CD4-positive, alpha-beta T cell treated with Interleukin-17A for 4 hours (primary cell): ENCODE results near the gene COMMD1.
"Not testable (repeated sequence)": the region's sequence is repeated elsewhere in the genome, so short reads cannot be mapped to it uniquely, and the experiment has no call there.

Experiments
- DNase-seq: peaks from one replicate; pipeline ENCODE4 v3.0.0-alpha.2; 2020; ENCODE audit warnings: mixed read lengths

COMMD1 gene

DNA sequence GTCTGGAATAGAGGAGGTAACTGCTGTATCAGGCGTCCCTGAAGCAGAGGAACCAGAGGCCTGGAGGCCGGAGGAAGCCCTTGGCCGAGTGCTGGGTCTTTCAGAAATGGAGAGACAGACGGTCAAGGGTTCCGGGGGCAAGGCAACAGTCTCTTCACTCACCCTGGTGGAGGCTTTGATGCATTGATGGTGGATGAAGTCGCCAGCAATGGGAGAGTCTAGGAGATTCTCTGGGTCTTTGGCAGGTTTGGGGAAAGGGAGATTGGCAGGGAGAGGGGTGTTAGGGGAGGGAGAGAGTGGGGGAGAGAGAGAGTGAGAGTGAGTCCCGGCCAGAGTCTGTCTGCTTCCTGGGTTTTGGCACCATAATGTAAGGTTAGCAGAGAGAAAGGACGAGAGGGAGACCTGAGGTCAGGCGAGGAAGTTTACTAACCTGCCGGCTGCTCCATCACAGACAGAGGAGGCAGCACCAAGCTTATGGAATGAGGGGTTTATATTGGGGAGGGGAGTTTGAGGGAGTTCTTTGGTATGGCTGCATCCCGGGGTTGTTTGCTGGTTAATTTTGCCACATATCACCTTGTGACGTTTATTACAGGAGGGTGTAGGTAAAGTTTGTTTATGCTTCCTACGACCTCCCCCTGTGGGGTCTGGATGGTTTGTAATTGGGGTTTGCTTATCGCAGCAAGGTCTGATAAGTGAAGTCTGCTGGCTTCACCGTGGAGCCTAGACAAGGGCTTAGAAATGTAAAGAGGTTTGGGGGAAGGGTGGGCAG lies 19.6 kb downstream of the COMMD1 start:
- DNase-seq, result no peak

DNA sequence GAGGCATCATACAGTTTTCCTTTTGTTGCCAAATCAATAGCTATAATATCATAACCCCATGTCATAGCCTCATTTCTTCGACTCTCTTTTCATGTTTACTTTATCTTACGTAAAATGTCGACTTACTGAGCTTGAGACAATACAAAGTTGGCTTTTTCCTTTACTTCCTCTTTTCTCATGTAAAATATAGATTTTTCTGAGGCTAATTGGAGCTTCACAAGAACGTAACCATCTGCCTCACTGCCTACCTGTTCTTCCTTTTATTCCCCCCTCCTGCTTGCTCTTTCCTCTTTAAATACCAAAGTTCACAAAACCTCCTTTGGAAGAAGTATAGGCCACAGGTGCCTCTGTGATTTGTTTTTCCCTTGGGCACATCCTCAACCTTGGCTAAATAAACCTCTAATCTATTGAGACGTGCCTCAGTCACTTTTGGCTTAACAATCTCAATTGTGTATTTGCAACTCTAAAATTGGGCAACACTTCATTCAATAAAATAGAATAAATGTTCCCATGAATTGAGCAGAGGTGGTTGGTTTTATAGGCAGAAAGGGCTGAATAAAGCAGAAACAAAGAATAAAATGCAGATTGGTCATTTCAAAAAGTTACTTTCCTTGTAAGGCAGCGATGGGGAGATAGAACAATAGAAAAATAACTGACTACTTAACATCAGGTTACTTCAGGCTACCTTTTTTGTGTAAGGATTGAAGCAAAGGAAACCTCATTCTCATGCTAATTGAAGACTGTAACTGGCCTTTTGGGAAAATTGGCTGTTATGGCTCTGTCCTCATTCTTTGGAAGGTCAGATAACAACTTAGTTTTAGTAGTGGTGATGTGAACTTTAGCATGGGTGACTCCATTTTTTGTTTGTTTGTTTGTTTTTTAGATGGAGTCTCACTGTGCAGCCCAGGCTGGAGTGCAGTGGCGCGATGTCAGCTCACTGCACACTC lies 21.3 kb downstream of the COMMD1 start:
- DNase-seq, result no peak

DNA sequence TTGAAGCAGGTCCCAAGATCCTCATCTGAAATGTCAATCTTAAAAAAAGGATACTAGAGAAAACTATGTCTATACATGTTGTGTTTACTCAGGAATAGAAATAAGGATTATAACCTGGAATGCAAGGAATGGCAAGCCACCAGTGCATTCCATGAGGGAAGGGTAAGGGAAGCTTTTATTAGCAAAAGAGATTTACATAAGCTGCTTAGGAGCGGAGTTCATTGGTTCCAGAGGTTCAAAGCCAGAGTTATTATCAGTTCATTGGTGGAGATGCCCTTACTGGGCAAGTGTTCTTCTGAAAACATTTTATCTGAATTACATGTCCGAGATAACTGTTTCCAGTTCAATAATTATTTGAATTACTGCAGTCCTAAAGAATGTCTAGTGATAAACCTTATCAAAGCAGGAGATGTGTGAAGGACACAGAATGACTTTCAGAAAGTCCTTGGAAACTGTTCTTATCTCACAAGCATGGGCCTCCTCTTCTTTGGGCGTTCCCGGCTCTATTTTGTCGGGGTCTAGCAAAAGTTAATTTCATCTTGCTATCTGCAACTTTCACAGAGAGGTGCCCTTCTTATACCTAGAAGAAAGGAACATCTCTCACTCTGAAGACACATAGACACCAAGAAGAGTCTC lies 23.5 kb downstream of the COMMD1 start:
- DNase-seq, result no peak

- DNase-seq, result no peak
Observed at GRCh38 chr2:61937098-61937497, 31.6 kb downstream of the COMMD1 start.

- no peak for DNase-seq
Observed at GRCh38 chr2:61937886-61938285, 32.4 kb downstream of the COMMD1 start.

DNA sequence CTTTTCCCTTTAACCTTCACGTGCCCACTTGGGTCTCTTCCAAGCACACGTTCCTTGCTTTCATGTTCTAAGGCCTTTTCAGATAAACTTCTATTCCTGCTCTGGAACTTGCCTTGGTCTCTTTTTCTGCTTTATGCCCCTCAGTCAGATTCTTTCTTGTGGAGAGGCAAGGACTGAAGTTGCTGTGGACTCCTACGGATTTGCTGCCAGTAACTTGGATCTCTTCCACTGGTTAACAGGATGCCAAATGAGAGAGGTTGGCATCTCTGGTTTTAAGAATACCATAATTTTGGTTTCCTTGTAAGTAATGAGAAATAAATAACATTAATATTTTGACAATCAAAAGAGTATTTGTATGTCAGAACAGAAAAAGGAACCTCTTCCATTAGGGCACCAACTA lies 33.0 kb downstream of the COMMD1 start:
- no peak for DNase-seq

DNA sequence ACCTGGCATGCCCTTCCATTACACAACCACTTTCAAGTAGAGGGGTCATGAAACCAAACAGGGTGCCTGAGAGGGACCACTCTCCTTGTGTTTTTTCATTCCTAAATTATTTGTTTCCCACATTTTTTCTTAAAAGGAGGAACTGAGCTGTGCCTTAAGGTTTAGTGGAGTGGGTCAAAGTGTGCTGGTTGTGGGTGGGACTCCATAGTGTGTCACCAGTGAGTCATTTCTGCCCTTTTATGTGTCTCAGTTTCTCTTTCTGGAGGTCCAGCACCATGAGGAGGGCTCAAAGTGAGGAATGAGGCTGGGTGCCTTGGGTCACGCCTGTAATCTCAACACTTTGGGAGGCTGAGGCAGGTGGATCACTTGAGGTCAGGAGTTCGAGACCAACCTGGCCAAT lies 37.8 kb downstream of the COMMD1 start:
- DNase-seq, result no peak

DNA sequence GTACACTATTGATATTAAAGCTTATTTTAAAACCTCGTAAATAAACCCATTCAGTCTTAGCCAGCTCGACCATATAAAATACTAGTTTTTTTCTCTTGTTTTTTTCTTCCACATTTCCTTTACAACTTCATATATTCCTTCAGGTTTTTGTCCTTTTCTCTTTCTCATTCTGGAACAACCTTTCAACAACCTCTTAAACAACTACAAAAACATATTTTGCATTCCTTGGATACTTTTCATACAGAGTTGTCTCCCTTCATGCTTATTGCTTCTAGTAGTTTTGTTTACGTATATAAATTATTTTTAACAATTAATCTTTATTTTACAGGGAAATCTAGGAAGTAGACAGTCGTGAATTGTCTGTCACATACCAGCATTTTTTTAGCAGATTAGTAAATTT lies 41.2 kb downstream of the COMMD1 start:
- no peak for DNase-seq

DNA sequence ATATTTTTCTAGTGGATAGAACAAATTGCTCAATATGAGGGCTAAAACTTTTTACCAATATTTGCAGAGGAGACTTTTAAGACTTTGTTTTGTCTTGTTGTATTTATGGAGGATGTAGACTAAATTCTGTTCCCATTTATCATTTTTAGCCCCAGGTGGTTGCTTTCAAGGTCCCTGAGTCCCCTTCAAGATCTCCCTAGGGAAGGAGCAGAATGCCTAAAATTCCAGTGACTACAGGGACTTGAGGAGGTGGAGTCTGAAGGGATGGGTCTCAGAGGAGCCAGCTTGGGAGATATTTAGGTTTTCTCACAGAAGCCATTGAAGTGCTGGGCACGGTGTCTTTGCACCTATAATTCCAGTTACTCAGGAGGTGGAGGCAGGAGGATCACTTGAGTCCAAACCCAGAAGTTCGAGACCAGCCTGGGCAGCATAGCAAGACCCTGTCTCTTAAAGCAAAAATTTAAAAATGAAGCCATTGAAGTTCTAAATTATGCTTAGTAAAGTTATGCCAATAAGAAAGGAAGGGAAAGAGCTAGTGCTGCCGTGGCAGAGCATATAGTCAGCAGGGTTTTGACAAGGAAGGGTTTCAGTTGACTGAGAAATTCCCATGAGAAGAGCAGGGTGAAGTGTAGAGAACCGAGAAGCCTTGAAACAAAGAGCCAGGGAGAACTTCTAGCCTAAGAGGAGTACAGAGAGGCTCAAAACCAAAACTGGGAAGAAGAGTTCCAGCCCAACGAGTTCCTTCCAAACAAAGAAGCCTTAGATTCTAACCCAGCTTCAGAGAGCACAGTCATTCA lies 43.4 kb downstream of the COMMD1 start:
- DNase-seq, result no peak

DNA sequence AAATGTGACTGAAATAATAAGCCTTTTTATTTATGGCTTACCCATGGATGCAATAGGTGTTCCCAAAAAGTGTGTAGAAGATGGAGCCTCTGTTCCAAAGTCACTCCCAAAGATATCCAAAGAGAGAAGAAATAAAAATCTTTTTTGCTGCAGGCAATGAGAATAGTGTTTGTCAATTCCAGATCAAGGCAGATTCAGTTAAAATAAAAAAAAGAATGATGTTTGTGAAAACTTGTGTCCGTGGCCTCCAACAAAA lies 43.9 kb downstream of the COMMD1 start:
- DNase-seq, result no peak

- no peak for DNase-seq
Observed at GRCh38 chr2:61949714-61950560, 44.5 kb downstream of the COMMD1 start.

DNA sequence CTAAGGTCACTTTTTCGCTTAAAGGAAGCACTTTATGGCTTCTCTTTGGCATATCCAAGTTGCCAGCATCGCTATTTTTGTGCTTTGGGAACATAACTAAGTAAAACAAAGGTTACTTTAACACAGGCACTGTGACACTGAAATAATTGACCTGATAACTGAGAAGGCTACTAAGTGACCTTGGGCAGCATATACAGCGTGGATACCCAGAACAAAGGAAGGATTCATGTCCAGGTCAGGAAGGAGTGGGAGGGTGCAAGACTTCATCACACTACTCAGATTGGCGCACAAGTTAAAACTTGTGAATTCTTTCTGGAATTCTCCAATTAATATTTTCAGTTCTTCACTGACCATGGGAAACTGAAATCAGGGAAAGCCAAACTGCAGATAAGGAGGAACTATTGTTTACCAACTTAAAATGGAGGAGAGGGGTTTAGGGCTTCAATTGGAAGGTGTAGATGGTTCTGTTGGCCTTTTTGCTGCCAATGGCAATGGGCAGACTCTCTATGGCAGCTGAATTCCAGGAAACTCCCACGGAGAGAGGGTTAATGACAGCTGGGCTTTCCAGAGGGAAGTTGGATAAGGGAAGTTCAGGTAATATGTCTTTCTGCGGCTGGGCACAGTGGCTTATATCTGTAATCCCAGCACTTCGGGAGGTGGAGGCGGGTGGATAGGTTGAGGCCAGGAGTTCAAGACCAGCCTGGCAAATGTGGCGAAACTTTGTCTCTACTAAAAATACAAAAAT lies 45.3 kb downstream of the COMMD1 start:
- no peak for DNase-seq

- DNase-seq, result no peak
Observed at GRCh38 chr2:61951881-61952280, 46.4 kb downstream of the COMMD1 start.

DNA sequence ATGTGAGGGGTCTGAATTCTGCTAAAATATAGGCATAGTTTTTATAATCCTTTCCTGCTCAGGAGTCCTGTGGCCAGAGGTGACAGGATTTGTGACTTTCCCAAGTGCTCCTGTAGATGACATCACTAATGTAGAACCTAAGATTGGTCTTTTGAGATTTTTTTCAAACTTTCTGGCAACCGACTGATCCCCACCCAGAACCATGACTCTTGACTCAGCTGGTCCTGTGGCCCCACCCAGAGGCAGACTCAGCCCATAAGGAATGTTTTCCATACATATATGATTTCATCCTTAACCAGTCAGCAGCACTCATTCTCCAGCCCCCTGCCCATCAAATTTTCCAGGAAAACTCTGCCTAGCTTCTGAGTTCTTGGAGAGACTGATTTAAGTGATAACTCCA lies 46.8 kb downstream of the COMMD1 start:
- no peak for DNase-seq

DNA sequence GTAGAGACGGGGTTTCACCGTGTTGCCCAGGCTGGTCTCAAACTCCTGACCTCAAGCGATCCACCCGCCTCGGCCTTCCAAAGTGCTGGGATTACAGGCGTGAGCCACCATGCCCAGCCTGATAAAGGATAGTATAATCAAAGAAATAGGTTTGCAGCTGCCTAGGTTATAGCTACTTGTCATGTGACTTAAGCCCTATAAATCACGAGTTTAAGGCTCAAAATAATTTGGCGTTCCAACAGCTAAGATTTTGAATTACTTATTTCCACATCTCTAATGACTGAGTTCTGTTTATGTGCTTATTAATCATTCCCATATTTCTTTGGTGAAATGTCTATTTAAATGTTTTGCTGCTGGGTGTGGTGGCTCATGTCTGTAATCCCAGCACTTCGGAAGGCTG lies 49.4 kb downstream of the COMMD1 start:
- not testable (repeated sequence) for DNase-seq

DNA sequence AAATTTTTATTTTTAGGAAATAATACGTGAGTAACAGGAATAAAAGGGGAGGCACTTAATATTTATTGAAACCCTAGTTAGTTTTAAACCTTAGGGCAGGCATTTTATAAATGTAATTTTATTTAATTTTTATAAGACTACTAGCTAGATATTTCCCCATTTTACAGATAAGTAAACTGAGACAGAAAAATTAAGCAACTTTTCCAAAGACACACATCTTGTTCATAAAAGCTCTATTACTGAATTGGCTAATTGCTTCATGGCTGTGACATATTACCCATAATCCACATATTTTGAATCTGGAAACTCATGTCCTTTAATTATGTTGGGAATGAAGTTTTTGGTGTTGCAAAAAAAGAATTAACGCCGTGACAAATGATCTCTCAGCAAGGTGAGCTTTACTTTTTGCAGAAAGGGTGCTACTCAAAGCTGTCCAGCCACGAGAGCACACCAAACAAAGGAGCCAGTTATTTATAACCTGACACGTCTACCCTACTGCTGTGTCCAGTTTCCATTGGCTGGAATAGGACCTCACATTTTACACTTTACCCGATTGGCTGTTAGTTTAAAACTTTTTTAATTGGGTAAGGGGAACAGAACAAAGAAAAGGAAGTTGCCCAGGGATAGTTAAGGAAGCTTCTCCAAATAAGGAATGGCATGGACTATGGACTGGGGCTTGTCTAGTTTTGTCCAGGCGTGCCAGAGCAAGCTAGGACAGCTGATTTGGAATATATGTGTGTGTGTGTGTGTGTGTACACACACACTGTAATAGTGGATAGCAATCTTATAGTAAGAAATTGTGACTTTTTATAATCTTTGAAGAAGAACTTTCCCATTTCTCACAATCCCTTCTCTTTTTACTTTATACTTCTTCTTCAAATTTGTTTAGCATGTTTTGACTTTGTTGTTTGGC lies 54.2 kb downstream of the COMMD1 start:
- DNase-seq, result no peak

DNA sequence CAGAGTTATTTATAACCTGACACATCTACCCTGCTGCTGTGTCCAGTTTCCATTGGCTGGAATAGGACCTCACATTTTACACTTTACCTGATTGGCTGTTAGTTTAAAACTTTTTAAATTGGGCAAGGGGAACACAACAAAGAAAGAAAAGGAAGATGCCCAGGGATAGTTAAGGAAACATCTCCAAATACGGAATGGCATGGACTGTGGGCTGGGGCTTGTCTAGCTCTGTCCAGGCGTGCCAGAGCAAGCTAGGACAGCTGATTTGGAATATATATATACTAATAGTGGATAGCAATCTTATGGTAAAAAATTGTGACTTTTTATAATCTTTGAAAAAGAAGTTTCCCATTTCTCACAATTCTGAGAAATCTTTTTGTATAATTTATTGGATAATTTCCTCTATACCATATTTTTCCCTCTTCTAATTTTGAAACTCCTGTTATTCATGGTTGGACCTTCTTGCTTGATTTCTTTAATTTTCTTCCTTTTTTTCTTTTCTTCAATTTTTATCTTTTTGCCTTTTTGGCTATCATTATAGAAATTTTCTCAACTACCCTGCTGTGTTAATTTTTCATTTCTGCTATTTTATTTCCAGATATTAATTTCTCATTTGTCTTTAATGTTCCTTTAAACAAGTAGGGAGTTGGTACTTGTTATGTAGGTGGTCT lies 55.9 kb downstream of the COMMD1 start:
- no peak for DNase-seq

- DNase-seq, result no peak
Observed at GRCh38 chr2:61962095-61962984, 56.9 kb downstream of the COMMD1 start.
